Fibroblast of skin of left biceps (primary cell): ENCODE results near the gene CEBPB.

Source experiments
- DNase-seq, 2 experiments: peaks; one replicate each; pipeline ENCODE4 v3.0.0-alpha.2; 2013; ENCODE audit warnings: low read depth in 2 of 2

The CEBPB gene

GRCh38 chr20:50227506-50227905 lies 36.9 kb downstream of the CEBPB start:
- no peak for DNase-seq

GRCh38 chr20:50229156-50229607 lies 38.6 kb downstream of the CEBPB start:
- no peak for DNase-seq

- no peak for DNase-seq
Measured at GRCh38 chr20:50230184-50230583, 39.6 kb downstream of the CEBPB start.

GRCh38 chr20:50230871-50231560 lies 40.4 kb downstream of the CEBPB start:
- DNase-seq, result no peak

- no peak for DNase-seq
Measured at GRCh38 chr20:50231854-50232253, 41.2 kb downstream of the CEBPB start.

- no peak for DNase-seq
Measured at GRCh38 chr20:50232651-50233324, 42.2 kb downstream of the CEBPB start.

GRCh38 chr20:50233325-50234212 lies 42.9 kb downstream of the CEBPB start:
- DNase-seq, result no peak

GRCh38 chr20:50234288-50234687 lies 43.7 kb downstream of the CEBPB start:
- DNase-seq, result no peak

GRCh38 chr20:50237349-50237748 lies 46.7 kb downstream of the CEBPB start:
- DNase-seq, result no peak

GRCh38 chr20:50238081-50238800 lies 47.6 kb downstream of the CEBPB start:
- DNase-seq, result no peak

- DNase-seq, result no peak
Measured at GRCh38 chr20:50240092-50240491, 49.5 kb downstream of the CEBPB start.

GRCh38 chr20:50242178-50242514 lies 51.5 kb downstream of the CEBPB start:
- no peak for DNase-seq
